Measurements from ENCODE around the gene FBXO27. TPM values are rescaled to one million over a fixed set of nuclear protein-coding genes. Genes with fewer than 3 reads are reported as not detected.
"Not testable (repeated sequence)": the region's sequence is repeated elsewhere in the genome, so short reads cannot be mapped to it uniquely, and the experiment has no call there.

The FBXO27 gene
- polyA plus RNA-seq, 1 donor from 2014 or later, result 2.7 TPM

GRCh38 chr19:38993271-38993670, 39.1 kb downstream of the FBXO27 start:
- TF ChIP-seq POLR2AphosphoS5 (IDR thresholded peaks at IDR 0.05) (no peak), REST (IDR thresholded peaks at IDR 0.05; ENCODE audit: borderline replicate concordance) (no peak), CTCF (IDR thresholded peaks at IDR 0.05; ENCODE audit: poor library complexity, severe bottlenecking) (no peak), EZH2 (IDR thresholded peaks at IDR 0.05; ENCODE audit: borderline replicate concordance, insufficient read depth, low read length, poor library complexity, severe bottlenecking) (no peak), TAF1 (IDR thresholded peaks at IDR 0.05; ENCODE audit: low read depth) (no peak), RAD21 (conservative IDR thresholded peaks at IDR 0.05) (no peak), MXI1 (conservative IDR thresholded peaks at IDR 0.05; ENCODE audit: poor library complexity, severe bottlenecking) (no peak), SMC3 (conservative IDR thresholded peaks at IDR 0.05; ENCODE audit: poor library complexity) (no peak), EP300 (conservative IDR thresholded peaks at IDR 0.05; ENCODE audit: poor library complexity, severe bottlenecking) (no peak)
- H3F3A ChIP-seq (ENCODE audit: insufficient read depth, low read length, poor library complexity, severe bottlenecking), result no peaks in the 10 kb centered on the region
- H3K9me2 ChIP-seq (ENCODE audit: insufficient read depth, low read length), result no peaks in the 10 kb centered on the region
- H3K36me3 ChIP-seq (ENCODE audit: insufficient read depth, low read length), result no peaks in the 10 kb centered on the region
- H3K4me3 ChIP-seq (ENCODE audit: low read length), result no peak overlapping the region
- H3K27ac ChIP-seq (ENCODE audit: low read length), result no peak overlapping the region
- H4K20me1 ChIP-seq (ENCODE audit: insufficient read depth), result no peaks in the 10 kb centered on the region
- H2AFZ ChIP-seq (ENCODE audit: low read depth, low read length), result no peak overlapping the region
- no peak overlapping the region for H3K9ac ChIP-seq (ENCODE audit: low read length)
- H3K9me3 ChIP-seq (ENCODE audit: low read length), result no peaks in the 10 kb centered on the region
- no peak overlapping the region for H3K4me2 ChIP-seq (ENCODE audit: low read length)
- H3K27me3 ChIP-seq (ENCODE audit: insufficient read depth, low read depth, low read length), result no peaks in the 10 kb centered on the region
- no peaks in the 10 kb centered on the region for H3K79me2 ChIP-seq (replicated peaks; ENCODE audit: insufficient read depth, low read length)

DNA sequence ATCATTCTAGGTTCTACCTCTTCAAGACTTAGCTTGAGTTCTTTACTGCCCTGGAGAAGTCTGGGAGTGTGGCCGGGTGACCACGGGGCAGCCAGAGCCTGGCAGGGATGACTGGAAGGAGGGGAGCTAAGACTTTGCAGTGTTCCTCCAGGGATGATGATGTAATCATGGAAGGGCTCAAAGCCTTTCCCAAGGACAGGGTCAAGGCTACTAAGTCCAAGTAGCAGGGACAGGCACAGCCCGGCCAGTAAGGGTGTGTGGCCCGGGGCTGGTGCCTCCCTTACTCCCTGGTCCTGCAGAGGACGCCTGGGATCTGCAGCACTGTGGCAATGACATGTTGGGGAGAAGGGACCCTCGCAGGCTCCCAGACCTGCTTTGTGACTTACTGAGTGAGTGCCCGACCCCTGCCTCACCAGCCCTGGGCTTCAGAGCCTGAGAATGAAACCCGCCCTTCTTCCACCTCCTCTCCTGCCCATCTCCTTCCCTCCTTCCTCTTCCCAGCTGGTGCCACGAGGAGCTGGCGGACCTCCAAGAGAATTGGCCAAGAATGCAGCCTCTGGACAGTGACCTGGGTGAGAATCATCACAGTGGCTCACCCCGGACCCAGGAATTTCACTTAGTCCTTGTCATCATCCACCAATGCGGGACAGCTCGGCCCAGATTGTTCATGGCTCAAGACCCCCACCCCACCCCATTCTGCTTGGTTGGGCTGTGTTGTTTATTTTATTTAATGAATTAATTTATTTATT, 41.2 kb downstream of the FBXO27 start:
- Histone ChIP-seq H3K4me3 (ENCODE audit: low read length) (no peak overlapping the region), H2AFZ (ENCODE audit: low read depth, low read length) (no peak overlapping the region), H3K4me2 (ENCODE audit: low read length) (no peak overlapping the region), H3K36me3 (ENCODE audit: insufficient read depth, low read length) (no peaks in the 10 kb centered on the region), H4K20me1 (ENCODE audit: insufficient read depth) (no peaks in the 10 kb centered on the region), H3K27ac (ENCODE audit: low read length) (no peak overlapping the region), H3K27me3 (ENCODE audit: insufficient read depth, low read depth, low read length) (no peaks in the 10 kb centered on the region), H3F3A (ENCODE audit: insufficient read depth, low read length, poor library complexity, severe bottlenecking) (no peaks in the 10 kb centered on the region), H3K79me2 (replicated peaks; ENCODE audit: insufficient read depth, low read length) (no peaks in the 10 kb centered on the region), H3K9ac (ENCODE audit: low read length) (no peak overlapping the region), H3K9me3 (ENCODE audit: low read length) (no peaks in the 10 kb centered on the region), H3K9me2 (ENCODE audit: insufficient read depth, low read length) (no peaks in the 10 kb centered on the region)
- TF ChIP-seq MXI1 (conservative IDR thresholded peaks at IDR 0.05; ENCODE audit: poor library complexity, severe bottlenecking) (no peak), EZH2 (IDR thresholded peaks at IDR 0.05; ENCODE audit: borderline replicate concordance, insufficient read depth, low read length, poor library complexity, severe bottlenecking) (no peak), REST (IDR thresholded peaks at IDR 0.05; ENCODE audit: borderline replicate concordance) (no peak), EP300 (conservative IDR thresholded peaks at IDR 0.05; ENCODE audit: poor library complexity, severe bottlenecking) (no peak), SMC3 (conservative IDR thresholded peaks at IDR 0.05; ENCODE audit: poor library complexity) (no peak), RAD21 (conservative IDR thresholded peaks at IDR 0.05) (no peak), CTCF (IDR thresholded peaks at IDR 0.05; ENCODE audit: poor library complexity, severe bottlenecking) (no peak), TAF1 (IDR thresholded peaks at IDR 0.05; ENCODE audit: low read depth) (no peak), POLR2AphosphoS5 (IDR thresholded peaks at IDR 0.05) (no peak)

GRCh38 chr19:38989614-38990013, 42.7 kb downstream of the FBXO27 start:
- not testable (repeated sequence) for H3K79me2 ChIP-seq (replicated peaks; ENCODE audit: insufficient read depth, low read length); H3K4me3 ChIP-seq (ENCODE audit: low read length); H3K9me2 ChIP-seq (ENCODE audit: insufficient read depth, low read length); H4K20me1 ChIP-seq (ENCODE audit: insufficient read depth); H2AFZ ChIP-seq (ENCODE audit: low read depth, low read length); H3K4me2 ChIP-seq (ENCODE audit: low read length); H3K36me3 ChIP-seq (ENCODE audit: insufficient read depth, low read length); H3K27me3 ChIP-seq (ENCODE audit: insufficient read depth, low read depth, low read length); H3F3A ChIP-seq (ENCODE audit: insufficient read depth, low read length, poor library complexity, severe bottlenecking); H3K27ac ChIP-seq (ENCODE audit: low read length); H3K9ac ChIP-seq (ENCODE audit: low read length); H3K9me3 ChIP-seq (ENCODE audit: low read length)

All from neural cell (in vitro differentiated cells).